GM23338 (cell line): Measurements from ENCODE around the gene ASB2.

Experiments
- EZH2 ChIP-seq: fragments of 200-600 bp; sonication (generic); IDR thresholded peaks from one replicate; pipeline ENCODE4 v1.8.0; 2017; ENCODE audit warnings: antibody characterized with exemption, mild to moderate bottlenecking, low read depth; ENCODE audit not compliant: unreplicated experiment
- EZH2phosphoT487 ChIP-seq: fragments of 200-600 bp; sonication (generic); IDR thresholded peaks from one replicate; pipeline ENCODE4 v1.8.1; 2018; ENCODE audit warnings: antibody characterized with exemption; ENCODE audit not compliant: unreplicated experiment
- JUNB ChIP-seq: IDR thresholded peaks from one replicate; pipeline ENCODE4 v1.6.1; 2016; ENCODE audit warnings: antibody characterized with exemption; ENCODE audit not compliant: unreplicated experiment
- POLR2AphosphoS5 ChIP-seq: IDR thresholded peaks from 2 replicates; pipeline ENCODE4 v1.6.1; 2016; ENCODE audit warnings: antibody characterized with exemption, low read depth
- ZNF114 ChIP-seq: fragments of 250-450 bp; sonication (Bioruptor Pico); IDR thresholded peaks from 2 replicates; pipeline ENCODE4 v1.5.0; 2020; ENCODE audit warnings: mild to moderate bottlenecking, moderate library complexity
- TF ChIP-seq, protein P1 (sequence below), 2 experiments: fragments of 200-600 bp in 1 of 2; sonication (generic) in 1 of 2; conservative IDR thresholded peaks; 2 replicates each; pipeline versions ENCODE4 v1.5.1 to v1.6.1; 2016 to 2017; ENCODE audit warnings: antibody characterized with exemption in 2 of 2, low read depth in 2 of 2, mild to moderate bottlenecking in 2 of 2, moderate library complexity in 1 of 2
- TF ChIP-seq, protein P2 (sequence below): IDR thresholded peaks from one replicate; pipeline ENCODE4 v1.6.1; 2018; ENCODE audit warnings: antibody characterized with exemption; ENCODE audit not compliant: unreplicated experiment

DNA sequence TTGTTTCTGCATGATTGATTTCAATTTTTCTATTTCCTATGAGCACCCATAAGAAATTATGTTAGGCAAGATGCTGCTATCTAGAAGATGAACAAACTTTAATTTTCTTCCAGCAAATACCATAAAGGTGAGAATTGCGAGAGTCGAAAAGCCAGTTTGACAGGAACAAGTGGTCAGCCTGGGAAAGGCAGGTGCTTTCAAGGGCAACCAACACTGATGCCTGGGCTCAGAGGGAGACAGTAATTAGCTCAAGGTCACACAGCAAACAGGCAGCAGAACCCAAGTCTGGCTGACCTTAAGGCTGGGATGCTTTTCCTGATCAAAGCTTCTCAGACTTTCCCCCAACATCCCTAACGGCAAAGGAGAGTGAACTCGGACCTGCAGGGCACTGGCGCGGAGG lies 43.0 kb upstream of the ASB2 start:
- TF ChIP-seq, protein P1, sequence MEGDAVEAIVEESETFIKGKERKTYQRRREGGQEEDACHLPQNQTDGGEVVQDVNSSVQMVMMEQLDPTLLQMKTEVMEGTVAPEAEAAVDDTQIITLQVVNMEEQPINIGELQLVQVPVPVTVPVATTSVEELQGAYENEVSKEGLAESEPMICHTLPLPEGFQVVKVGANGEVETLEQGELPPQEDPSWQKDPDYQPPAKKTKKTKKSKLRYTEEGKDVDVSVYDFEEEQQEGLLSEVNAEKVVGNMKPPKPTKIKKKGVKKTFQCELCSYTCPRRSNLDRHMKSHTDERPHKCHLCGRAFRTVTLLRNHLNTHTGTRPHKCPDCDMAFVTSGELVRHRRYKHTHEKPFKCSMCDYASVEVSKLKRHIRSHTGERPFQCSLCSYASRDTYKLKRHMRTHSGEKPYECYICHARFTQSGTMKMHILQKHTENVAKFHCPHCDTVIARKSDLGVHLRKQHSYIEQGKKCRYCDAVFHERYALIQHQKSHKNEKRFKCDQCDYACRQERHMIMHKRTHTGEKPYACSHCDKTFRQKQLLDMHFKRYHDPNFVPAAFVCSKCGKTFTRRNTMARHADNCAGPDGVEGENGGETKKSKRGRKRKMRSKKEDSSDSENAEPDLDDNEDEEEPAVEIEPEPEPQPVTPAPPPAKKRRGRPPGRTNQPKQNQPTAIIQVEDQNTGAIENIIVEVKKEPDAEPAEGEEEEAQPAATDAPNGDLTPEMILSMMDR (conservative IDR thresholded peaks at IDR 0.05; ENCODE audit: low read depth in 2 of 2), result no peak
- TF ChIP-seq JUNB (no peak), POLR2AphosphoS5 (no peak), ZNF114 (no peak), EZH2 (no peak), EZH2phosphoT487 (no peak)
- TF ChIP-seq, protein P2, sequence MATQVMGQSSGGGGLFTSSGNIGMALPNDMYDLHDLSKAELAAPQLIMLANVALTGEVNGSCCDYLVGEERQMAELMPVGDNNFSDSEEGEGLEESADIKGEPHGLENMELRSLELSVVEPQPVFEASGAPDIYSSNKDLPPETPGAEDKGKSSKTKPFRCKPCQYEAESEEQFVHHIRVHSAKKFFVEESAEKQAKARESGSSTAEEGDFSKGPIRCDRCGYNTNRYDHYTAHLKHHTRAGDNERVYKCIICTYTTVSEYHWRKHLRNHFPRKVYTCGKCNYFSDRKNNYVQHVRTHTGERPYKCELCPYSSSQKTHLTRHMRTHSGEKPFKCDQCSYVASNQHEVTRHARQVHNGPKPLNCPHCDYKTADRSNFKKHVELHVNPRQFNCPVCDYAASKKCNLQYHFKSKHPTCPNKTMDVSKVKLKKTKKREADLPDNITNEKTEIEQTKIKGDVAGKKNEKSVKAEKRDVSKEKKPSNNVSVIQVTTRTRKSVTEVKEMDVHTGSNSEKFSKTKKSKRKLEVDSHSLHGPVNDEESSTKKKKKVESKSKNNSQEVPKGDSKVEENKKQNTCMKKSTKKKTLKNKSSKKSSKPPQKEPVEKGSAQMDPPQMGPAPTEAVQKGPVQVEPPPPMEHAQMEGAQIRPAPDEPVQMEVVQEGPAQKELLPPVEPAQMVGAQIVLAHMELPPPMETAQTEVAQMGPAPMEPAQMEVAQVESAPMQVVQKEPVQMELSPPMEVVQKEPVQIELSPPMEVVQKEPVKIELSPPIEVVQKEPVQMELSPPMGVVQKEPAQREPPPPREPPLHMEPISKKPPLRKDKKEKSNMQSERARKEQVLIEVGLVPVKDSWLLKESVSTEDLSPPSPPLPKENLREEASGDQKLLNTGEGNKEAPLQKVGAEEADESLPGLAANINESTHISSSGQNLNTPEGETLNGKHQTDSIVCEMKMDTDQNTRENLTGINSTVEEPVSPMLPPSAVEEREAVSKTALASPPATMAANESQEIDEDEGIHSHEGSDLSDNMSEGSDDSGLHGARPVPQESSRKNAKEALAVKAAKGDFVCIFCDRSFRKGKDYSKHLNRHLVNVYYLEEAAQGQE, result no peak
